K562 (cell line): ENCODE results near the gene RSPH9. TPM values are rescaled to one million over a fixed set of nuclear protein-coding genes. Genes with fewer than 3 reads are reported as not detected.

Experiments
- CHD4 ChIP-seq: fragments of 200-600 bp; sonication (generic); IDR thresholded peaks from 3 replicates; pipeline ENCODE4 v1.6.1; 2012; ENCODE audit warnings: low read depth, mild to moderate bottlenecking, mixed read lengths, low read length, inconsistent platforms; ENCODE audit not compliant: insufficient read depth, insufficient replicate concordance, poor library complexity, severe bottlenecking
- CREB1 ChIP-seq, 2 experiments: sonication (generic) in 1 of 2; formaldehyde crosslinking in 1 of 2; IDR thresholded peaks; 2 replicates each; pipeline versions ENCODE4 v1.6.1 to v1.8.0; 2012 to 2022; ENCODE audit warnings: inconsistent platforms in 1 of 2, mild to moderate bottlenecking in 1 of 2, missing genetic modification reagents in 1 of 2, moderate library complexity in 1 of 2
- DPF2 ChIP-seq: fragments of 450-650 bp; IDR thresholded peaks from 2 replicates; pipeline ENCODE4 v1.6.1; 2016
- ELF1 ChIP-seq: fragments of 200-800 bp; sonication (Bioruptor generic); IDR thresholded peaks from 2 replicates; pipeline ENCODE4 v1.6.1; 2016; ENCODE audit warnings: missing genetic modification characterization, missing compliant biosample characterization
- GABPB2 ChIP-seq: fragments of 250-450 bp; sonication (Bioruptor Pico); conservative IDR thresholded peaks from 2 replicates; pipeline ENCODE4 v1.5.1; 2021; ENCODE audit warnings: mild to moderate bottlenecking
- HIVEP1 ChIP-seq: fragments of 250-450 bp; sonication (Bioruptor Pico); IDR thresholded peaks from 2 replicates; pipeline ENCODE4 v1.4.0; 2020; ENCODE audit warnings: mild to moderate bottlenecking
- KHSRP ChIP-seq: fragments of 450-650 bp; IDR thresholded peaks from 2 replicates; pipeline ENCODE4 v1.6.1; 2017
- RBM34 ChIP-seq: fragments of 200-400 bp; formaldehyde crosslinking; IDR thresholded peaks from 2 replicates; pipeline ENCODE4 v1.6.1; 2018; ENCODE audit warnings: low read length, borderline replicate concordance; ENCODE audit not compliant: insufficient read depth
- ZNF76 ChIP-seq: fragments of 250-450 bp; sonication (Bioruptor Pico); IDR thresholded peaks from 2 replicates; pipeline ENCODE4 v1.4.0; 2020; ENCODE audit warnings: mild to moderate bottlenecking, moderate library complexity, borderline replicate concordance
- ZNF778 ChIP-seq: fragments of 450-650 bp; formaldehyde crosslinking; IDR thresholded peaks from 2 replicates; pipeline ENCODE4 v1.4.0; 2020; ENCODE audit warnings: mild to moderate bottlenecking, moderate library complexity
- polyA plus RNA-seq, 8 experiments: library from polyadenylated mRNA; depleted of rRNA in 4 of 8; stranded (reverse) in 5 of 8; unstranded in 3 of 8; fragments of >200 nt; fragmentation: Nextera tagmentation in 2 of 8; fragmentation: Illumina TruSeq in 1 of 8; extraction: Ambion mirVana in 2 of 8; extraction: Trizol in 1 of 8; gene quantifications; 2 replicates each; pipeline versions ENCODE4 v1.2.1 to v1.2.3, GENCODE V29; 2011 to 2014; ENCODE audit warnings: inconsistent platforms in 1 of 8, missing spikeins in 1 of 8
- total RNA-seq, 7 experiments: library from RNA; depleted of rRNA in 6 of 7; stranded (reverse); fragments of >200 nt in 6 of 7; fragmentation: Illumina TruSeq in 2 of 7; extraction: Trizol in 2 of 7; gene quantifications; 2 replicates each; pipeline versions ENCODE4 v1.2.1 to v1.2.3, GENCODE V29; 2011 to 2021; ENCODE audit warnings: low replicate concordance in 1 of 7
- TF ChIP-seq, protein P1 (sequence below), 2 experiments: fragments of 450-650 bp in 1 of 2; sonication (generic) in 1 of 2; formaldehyde crosslinking in 1 of 2; IDR thresholded peaks; 2 replicates each; pipeline versions ENCODE4 v1.7.1 to v1.9.0; 2016 to 2022; ENCODE audit warnings: inconsistent platforms in 1 of 2, mild to moderate bottlenecking in 1 of 2, missing genetic modification reagents in 1 of 2
- TF ChIP-seq, protein P2 (sequence below): fragments of 450-650 bp; IDR thresholded peaks from 2 replicates; pipeline ENCODE4 v1.6.1; 2016; ENCODE audit warnings: mild to moderate bottlenecking

The RSPH9 gene
- total and polyA plus RNA-seq, 9 of the 15 experiments (the other 6 are each of a cell fraction or from before 2014, with no cell fraction given), result 0.05 to 0.60 (median 0.39) TPM; not detected in 6

DNA sequence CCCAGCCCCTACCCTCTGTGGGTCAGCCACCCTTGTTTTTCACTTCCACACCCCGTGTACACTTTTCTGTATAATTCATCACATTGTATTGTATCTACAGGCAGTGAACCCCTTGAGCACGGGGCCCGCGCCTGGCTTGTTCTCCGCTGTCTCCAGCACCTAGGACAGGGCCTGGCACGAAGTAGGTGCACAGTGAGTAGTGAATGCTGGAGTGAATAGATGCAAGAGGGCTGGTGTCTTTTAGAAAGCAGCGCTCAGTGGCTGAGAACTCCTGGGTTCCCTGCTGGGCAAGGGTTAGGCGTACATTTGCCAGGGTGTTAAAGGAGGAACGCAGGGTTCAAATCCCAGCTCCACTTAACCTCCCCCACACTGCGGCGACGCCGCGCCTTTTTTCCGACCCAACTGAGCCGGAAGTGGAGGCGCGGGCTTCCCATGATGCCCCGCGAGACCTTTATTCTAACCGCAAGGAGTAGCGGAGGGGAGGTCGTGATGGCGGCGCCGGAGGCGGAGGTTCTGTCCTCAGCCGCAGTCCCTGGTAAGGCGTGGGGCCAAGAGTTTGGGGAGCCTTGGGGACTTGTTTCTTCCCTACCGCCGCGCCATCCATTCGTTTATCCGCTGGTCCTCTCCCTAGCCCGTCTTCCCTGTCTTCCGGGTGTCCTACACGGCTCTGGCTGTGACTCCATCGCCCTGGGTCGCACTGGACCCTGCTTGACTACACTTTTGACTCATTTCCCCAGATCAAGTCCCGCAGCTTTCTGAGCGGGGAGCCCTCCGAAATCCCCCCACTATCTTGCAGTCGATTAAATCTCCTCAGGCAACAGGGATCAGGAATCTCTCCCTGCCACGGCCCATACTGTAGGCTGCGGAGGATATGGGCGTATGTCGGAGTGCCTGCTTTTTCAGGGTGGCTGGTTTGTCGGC, 9.2 kb upstream of the RSPH9 start, which contains the start of gene MAD2L1BP (continued):
- TF ChIP-seq ZNF76 (CRISPR knock-in tag), result peak; percentile 89; the same call in 1 of the 2 replicates
- no peak for TF ChIP-seq GABPB2 (CRISPR knock-in tag)
- TF ChIP-seq, protein P1, sequence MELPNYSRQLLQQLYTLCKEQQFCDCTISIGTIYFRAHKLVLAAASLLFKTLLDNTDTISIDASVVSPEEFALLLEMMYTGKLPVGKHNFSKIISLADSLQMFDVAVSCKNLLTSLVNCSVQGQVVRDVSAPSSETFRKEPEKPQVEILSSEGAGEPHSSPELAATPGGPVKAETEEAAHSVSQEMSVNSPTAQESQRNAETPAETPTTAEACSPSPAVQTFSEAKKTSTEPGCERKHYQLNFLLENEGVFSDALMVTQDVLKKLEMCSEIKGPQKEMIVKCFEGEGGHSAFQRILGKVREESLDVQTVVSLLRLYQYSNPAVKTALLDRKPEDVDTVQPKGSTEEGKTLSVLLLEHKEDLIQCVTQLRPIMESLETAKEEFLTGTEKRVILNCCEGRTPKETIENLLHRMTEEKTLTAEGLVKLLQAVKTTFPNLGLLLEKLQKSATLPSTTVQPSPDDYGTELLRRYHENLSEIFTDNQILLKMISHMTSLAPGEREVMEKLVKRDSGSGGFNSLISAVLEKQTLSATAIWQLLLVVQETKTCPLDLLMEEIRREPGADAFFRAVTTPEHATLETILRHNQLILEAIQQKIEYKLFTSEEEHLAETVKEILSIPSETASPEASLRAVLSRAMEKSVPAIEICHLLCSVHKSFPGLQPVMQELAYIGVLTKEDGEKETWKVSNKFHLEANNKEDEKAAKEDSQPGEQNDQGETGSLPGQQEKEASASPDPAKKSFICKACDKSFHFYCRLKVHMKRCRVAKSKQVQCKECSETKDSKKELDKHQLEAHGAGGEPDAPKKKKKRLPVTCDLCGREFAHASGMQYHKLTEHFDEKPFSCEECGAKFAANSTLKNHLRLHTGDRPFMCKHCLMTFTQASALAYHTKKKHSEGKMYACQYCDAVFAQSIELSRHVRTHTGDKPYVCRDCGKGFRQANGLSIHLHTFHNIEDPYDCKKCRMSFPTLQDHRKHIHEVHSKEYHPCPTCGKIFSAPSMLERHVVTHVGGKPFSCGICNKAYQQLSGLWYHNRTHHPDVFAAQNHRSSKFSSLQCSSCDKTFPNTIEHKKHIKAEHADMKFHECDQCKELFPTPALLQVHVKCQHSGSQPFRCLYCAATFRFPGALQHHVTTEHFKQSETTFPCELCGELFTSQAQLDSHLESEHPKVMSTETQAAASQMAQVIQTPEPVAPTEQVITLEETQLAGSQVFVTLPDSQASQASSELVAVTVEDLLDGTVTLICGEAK (IDR thresholded peaks at IDR 0.05), result peak; percentile 79
- TF ChIP-seq, protein P1 (CRISPR knock-in tag; IDR thresholded peaks at IDR 0.05), result 0 out of 2 replicates have a peak, but pooled peaks have one; percentile 34
- no peak for TF ChIP-seq KHSRP
- TF ChIP-seq CHD4, result peak; percentile 74
- TF ChIP-seq ELF1 (tag), result peak; percentile 95
- TF ChIP-seq, protein P2, sequence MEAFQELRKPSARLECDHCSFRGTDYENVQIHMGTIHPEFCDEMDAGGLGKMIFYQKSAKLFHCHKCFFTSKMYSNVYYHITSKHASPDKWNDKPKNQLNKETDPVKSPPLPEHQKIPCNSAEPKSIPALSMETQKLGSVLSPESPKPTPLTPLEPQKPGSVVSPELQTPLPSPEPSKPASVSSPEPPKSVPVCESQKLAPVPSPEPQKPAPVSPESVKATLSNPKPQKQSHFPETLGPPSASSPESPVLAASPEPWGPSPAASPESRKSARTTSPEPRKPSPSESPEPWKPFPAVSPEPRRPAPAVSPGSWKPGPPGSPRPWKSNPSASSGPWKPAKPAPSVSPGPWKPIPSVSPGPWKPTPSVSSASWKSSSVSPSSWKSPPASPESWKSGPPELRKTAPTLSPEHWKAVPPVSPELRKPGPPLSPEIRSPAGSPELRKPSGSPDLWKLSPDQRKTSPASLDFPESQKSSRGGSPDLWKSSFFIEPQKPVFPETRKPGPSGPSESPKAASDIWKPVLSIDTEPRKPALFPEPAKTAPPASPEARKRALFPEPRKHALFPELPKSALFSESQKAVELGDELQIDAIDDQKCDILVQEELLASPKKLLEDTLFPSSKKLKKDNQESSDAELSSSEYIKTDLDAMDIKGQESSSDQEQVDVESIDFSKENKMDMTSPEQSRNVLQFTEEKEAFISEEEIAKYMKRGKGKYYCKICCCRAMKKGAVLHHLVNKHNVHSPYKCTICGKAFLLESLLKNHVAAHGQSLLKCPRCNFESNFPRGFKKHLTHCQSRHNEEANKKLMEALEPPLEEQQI, result no peak
- peak; percentile 76 for TF ChIP-seq CREB1 (IDR thresholded peaks at IDR 0.05)
- TF ChIP-seq CREB1 (CRISPR knock-in tag; IDR thresholded peaks at IDR 0.05), result peak; percentile 17; the same call in 1 of the 2 replicates
- peak; percentile 51; the same call in 1 of the 2 replicates for TF ChIP-seq HIVEP1
- TF ChIP-seq ZNF778, result no peak
- TF ChIP-seq DPF2, result peak; percentile 84
- TF ChIP-seq RBM34, result no peak
